IgD-negative memory B cell (primary cell): ENCODE results near the gene MICALL2. TPM values are rescaled to one million over a fixed set of nuclear protein-coding genes. Genes with fewer than 3 reads are reported as not detected.

Experiments used
- H3K27ac Mint-ChIP-seq, 3 donors: one replicate each; pipeline ENCODE4 v1.8.0; 2020 to 2022; ENCODE audit warnings: mild to moderate bottlenecking in 3 of 3, mixed read lengths in 3 of 3, moderate library complexity in 1 of 3
- H3K27me3 Mint-ChIP-seq: one replicate; pipeline ENCODE4 v1.8.0; 2021; ENCODE audit warnings: mixed read lengths
- H3K36me3 Mint-ChIP-seq: one replicate; pipeline ENCODE4 v1.8.0; 2020; ENCODE audit warnings: mild to moderate bottlenecking, mixed read lengths
- H3K4me1 Mint-ChIP-seq, 3 donors: one replicate each; pipeline ENCODE4 v1.8.0; 2020 to 2022; ENCODE audit warnings: mixed read lengths in 3 of 3, mild to moderate bottlenecking in 1 of 3
- H3K4me3 Mint-ChIP-seq, 4 donors: one replicate each; pipeline ENCODE4 v1.8.0; 2020 to 2022; ENCODE audit warnings: mild to moderate bottlenecking in 4 of 4, mixed read lengths in 4 of 4, moderate library complexity in 3 of 4
- H3K9me3 Mint-ChIP-seq, 3 donors: one replicate each; pipeline ENCODE4 v1.8.0; 2020 to 2021; ENCODE audit warnings: mixed read lengths in 3 of 3, mild to moderate bottlenecking in 1 of 3
- polyA plus RNA-seq: library from polyadenylated mRNA; unstranded; fragments of 300-500 nt; fragmentation: Illumina TruSeq; gene quantifications from one replicate; pipeline ENCODE4 v1.2.3, GENCODE V29; 2021

MICALL2 gene
- not detected for polyA plus RNA-seq

DNA sequence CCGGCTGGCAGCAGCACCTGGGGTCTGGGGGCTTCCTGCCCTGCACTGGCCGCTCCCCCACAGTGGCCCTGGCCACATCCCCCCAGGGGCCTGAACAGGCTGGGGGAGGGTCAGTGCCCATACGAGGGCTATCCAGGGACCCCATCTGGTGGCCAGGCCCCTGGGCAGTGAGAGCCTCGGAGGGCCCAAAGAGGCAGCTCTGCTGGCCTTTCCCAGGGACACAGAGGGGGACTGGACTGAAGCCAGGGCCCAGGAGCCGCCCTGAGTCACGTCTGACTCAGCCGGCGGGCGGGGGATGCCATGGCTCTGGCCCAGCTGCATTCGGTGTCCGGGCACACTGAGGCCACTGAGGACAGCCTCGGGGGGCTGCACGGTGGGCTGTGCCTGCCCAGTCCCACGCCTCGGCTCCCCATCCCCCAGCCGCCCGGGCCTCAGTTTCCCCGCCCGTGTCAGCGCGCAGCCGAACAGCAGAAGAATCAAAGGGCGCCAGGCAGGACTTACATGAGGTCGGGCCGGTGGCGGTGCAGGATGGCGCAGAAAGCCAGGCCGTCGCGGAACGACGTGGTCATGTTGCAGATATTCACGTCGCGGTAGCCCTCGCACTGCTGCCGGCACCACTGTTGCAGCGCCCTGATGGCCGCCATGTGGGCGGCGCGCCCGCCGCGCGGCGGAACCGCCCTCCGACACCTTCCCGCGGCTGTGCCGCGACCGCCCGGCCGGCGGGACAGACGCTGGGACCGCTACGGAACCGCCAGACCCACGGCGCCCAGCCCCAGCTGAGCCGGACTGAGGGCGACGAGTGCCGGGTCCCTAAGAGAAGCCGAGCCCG, at the start of gene MICALL2:
Gene MICALL2, minus strand, starts transcription at position 788 of the 829 bp plus-strand sequence. Its CDS starts 144 bp downstream, at position 644.
- Mint-ChIP-seq H3K4me1 (peaks cover 0 to 9% (median 8%) of the 10 kb centered on the region in 3 donors), H3K27me3 (no peaks in the 10 kb centered on the region), H3K4me3 (peak within 1 kb of the TSS; percentile 32 to 83 (median 75)), H3K27ac (no peak within 1 kb of the TSS), H3K9me3 (no peaks in the 10 kb centered on the region), H3K36me3 (no peaks in the 10 kb centered on the region)

DNA sequence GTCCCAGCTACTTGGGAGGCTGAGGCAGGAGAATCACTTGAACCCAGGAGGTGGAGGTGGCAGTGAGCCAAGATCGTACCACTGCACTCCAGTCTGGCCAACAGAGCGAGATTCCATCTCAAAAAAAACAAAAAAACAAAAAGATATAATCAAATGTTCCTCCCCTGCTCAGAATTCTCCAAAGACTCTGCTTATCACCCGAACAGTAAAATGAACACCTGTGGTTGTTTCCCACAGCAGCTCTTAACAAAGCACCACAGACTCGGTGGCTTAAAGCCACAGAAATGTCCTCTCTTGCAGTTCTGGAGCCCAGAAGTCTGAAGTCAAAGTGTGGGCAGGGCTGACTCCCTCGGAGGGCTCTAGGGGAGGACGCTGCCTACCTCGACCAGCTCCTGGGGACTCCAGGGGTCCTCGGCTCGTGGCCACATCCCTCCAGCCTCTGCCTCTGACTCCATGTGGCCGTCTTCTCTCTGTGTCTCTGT, 49.0 kb upstream of the MICALL2 start:
- H3K27ac Mint-ChIP-seq: peak overlapping the region in 1 of 3 donors; percentile 79
- H3K4me1 Mint-ChIP-seq: peaks cover 10 to 21% (median 16%) of the 10 kb centered on the region in 3 donors
- peak overlapping the region in 1 of 4 donors; percentile 76 for H3K4me3 Mint-ChIP-seq
- no peaks in the 10 kb centered on the region for H3K36me3 Mint-ChIP-seq
- H3K27me3 Mint-ChIP-seq: peaks cover 13% of the 10 kb centered on the region
- H3K9me3 Mint-ChIP-seq: no peaks in the 10 kb centered on the region

DNA sequence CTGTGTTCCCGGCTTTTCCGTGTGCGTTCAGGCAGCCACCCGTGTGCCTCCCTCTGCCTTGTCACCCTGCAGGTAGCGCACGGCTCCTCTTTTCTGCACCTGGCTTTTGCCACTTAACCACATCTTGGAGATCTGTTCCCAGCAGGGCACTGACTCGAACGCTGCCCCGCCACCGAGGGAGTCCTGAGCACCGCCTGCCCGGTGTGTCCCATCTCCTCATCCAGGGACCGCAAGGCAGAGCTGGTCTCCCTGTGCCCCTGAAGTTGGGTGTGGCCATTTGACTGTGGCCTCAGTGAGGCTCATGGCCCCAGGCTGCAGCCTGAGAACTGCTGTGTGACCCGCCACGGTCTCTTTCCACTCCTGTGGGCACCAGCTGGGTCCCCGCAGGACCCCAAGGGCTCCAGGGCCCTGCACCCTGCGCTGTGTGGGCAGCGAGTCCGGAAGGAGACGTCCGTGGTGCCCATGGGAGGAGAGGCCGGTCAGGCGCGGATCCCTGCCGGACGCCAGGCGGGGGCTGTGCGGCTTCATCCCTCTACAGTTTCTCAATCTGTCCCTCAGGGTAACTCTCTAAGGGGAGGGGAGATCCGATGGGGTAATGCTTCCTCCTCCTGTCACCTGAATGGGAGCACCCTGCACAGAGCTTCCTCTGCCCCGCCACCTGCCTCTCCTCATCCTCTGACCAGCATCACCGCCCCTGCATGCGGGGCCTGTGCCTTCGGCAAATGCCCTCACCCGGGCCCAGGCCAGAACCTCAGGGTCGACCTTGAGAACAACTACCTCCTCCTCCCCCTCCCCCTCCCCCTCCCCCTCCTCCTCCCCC, 46.7 kb upstream of the MICALL2 start:
- Mint-ChIP-seq H3K4me1 (peaks cover 16 to 27% (median 23%) of the 10 kb centered on the region in 3 donors), H3K9me3 (no peaks in the 10 kb centered on the region)

DNA sequence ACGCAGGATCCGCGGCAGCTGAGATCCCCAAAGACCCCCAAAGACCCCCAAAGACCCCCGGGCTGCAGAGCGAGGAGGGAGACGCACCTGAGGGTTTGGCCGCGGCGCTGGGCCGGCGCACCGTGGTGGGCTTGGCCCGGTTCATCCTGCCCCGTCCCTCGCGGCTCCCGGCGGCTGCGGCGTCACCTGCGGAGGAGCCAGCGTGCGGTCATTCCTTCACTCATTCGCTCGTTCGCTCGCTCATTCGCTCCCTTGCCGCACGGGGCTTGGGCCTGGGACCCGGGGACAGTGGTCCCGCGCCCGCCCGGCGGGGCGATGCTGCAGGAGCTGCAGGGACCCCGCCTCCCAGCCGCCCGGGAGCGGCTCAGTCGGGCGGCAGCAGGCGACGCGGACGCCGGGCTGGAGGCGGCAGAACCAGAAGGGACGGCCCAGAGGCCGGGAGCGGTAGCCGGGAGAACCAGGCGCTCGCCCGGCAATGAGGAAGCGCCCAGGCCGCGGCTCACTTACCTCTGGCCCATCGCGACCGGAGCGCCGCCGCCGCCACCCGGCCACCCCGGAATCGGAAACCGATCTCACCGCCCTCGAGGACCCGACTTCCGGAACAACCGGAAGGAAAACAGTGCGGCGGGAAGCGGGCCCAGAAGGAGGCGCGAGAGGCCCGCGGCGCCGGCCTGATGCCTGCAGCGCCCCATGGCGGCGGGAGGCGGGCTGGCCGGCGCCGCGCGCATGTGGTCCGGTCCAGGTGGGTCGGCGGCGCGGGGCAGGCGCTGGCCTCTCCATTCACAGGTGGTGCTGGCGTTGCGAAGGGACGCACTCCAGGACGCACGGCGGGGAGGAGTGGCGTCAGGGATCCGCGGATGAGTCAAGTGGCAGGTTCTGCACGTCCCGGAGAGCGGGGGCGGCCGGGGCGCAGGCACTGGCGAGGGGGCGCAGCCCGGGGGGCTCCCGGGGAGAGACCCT, 44.8 kb upstream of the MICALL2 start, which contains the start of gene INTS1:
Gene INTS1, minus strand, starts transcription at position 574 of the 960 bp plus-strand sequence. Its CDS starts 429 bp downstream, at position 145.
- H3K27me3 Mint-ChIP-seq: peaks cover 9% of the 10 kb centered on the region
- no peaks in the 10 kb centered on the region for H3K9me3 Mint-ChIP-seq
- no peaks in the 10 kb centered on the region for H3K36me3 Mint-ChIP-seq
- H3K27ac Mint-ChIP-seq: peak within 1 kb of the TSS; percentile 53 to 86 (median 55)
- H3K4me1 Mint-ChIP-seq: peaks cover 16 to 29% (median 21%) of the 10 kb centered on the region in 3 donors
- peak within 1 kb of the TSS; percentile 87 to 93 (median 92) for H3K4me3 Mint-ChIP-seq

More for the DNA sequence above, 46.7 kb upstream of the MICALL2 start:
- Mint-ChIP-seq H3K27ac (peak overlapping the region in 2 of 3 donors; percentile 80 to 86), H3K36me3 (no peaks in the 10 kb centered on the region), H3K4me3 (peak overlapping the region; percentile 73 to 87 (median 84)), H3K27me3 (peaks cover 9% of the 10 kb centered on the region)

DNA sequence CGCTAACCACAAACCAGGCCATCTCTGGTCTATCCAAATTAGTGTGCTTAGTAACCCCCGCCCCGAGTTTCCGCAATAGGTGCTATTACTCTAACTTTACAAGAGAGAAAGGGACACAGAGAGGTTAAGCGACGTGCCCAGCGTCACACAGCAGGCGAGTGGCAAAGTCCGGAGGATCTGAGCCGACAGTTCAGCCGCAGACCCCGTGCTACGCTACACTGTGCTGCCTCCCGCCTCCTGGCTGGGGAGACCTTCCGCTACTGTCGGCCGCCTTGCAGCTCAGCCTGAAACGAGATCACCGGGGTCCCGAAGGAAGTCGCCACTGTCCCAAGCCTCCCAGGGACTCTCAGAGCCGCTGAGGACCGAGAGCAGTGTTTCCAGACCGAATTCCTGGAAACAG, 44.1 kb upstream of the MICALL2 start:
- Mint-ChIP-seq H3K27ac (peak overlapping the region in 1 of 3 donors; percentile 55), H3K4me3 (peak overlapping the region; percentile 82 to 92 (median 90)), H3K4me1 (peaks cover 16 to 29% (median 21%) of the 10 kb centered on the region in 3 donors), H3K36me3 (no peaks in the 10 kb centered on the region), H3K9me3 (no peaks in the 10 kb centered on the region), H3K27me3 (peaks cover 5% of the 10 kb centered on the region)

GRCh38 chr7:1502845-1503244, 43.6 kb upstream of the MICALL2 start:
- H3K27me3 Mint-ChIP-seq: peaks cover 4% of the 10 kb centered on the region
- peak overlapping the region in 2 of 3 donors; percentile 55 to 75 for H3K27ac Mint-ChIP-seq
- peak overlapping the region; percentile 82 to 92 (median 90) for H3K4me3 Mint-ChIP-seq
- peaks cover 16 to 29% (median 19%) of the 10 kb centered on the region in 3 donors for H3K4me1 Mint-ChIP-seq
- H3K9me3 Mint-ChIP-seq: no peaks in the 10 kb centered on the region
- no peaks in the 10 kb centered on the region for H3K36me3 Mint-ChIP-seq

DNA sequence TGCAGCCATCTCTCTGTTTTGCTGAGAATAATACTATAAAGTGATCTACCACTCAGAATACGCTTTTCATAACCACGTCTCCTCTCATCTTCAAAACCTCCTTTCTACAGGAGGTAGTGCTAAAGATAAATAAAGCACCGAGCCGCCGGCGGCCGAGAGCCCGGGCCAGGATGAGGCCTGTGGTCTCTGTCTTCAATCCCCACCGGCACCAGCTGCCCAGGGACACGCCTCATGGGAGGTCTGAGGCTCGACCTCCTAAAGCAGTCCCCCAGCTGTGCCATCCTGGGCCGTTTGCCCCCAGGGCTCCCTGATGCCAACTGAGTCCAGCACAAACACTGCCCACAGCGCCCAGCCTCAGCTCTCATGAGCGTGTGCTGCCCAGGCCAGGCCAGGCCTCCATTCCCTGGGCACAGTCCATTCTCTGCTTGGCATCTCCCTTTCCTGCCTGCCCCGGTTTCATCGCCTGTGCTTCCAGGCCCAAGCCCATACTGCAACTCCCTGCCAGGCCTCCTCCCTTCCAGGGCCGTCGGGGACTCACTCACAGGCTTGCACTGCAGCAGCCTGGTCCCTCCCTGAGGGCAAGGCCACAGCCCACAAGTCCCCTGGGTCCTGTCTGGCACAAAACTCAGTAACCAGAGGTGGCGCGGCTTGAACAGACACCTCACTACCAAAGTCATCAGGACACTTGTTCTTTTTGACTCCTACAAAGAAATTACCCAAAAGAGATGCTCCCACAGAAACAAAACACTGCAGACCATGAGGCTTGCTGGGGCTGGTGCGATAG, 42.4 kb upstream of the MICALL2 start:
- Mint-ChIP-seq H3K4me1 (peaks cover 16 to 26% (median 16%) of the 10 kb centered on the region in 3 donors), H3K36me3 (no peaks in the 10 kb centered on the region), H3K9me3 (no peaks in the 10 kb centered on the region), H3K27ac (peak overlapping the region in 1 of 3 donors; percentile 75), H3K4me3 (peak overlapping the region in 3 of 4 donors; percentile 80 to 90 (median 82)), H3K27me3 (peaks cover under 1% of the 10 kb centered on the region)

GRCh38 chr7:1500064-1500807, 41.0 kb upstream of the MICALL2 start:
- no peaks in the 10 kb centered on the region for H3K27me3 Mint-ChIP-seq
- H3K4me1 Mint-ChIP-seq: peaks cover 11 to 20% (median 16%) of the 10 kb centered on the region in 3 donors
- H3K27ac Mint-ChIP-seq: peak overlapping the region in 1 of 3 donors; percentile 59
- peak overlapping the region in 1 of 4 donors; percentile 38 for H3K4me3 Mint-ChIP-seq
- no peaks in the 10 kb centered on the region for H3K9me3 Mint-ChIP-seq
- no peaks in the 10 kb centered on the region for H3K36me3 Mint-ChIP-seq

DNA sequence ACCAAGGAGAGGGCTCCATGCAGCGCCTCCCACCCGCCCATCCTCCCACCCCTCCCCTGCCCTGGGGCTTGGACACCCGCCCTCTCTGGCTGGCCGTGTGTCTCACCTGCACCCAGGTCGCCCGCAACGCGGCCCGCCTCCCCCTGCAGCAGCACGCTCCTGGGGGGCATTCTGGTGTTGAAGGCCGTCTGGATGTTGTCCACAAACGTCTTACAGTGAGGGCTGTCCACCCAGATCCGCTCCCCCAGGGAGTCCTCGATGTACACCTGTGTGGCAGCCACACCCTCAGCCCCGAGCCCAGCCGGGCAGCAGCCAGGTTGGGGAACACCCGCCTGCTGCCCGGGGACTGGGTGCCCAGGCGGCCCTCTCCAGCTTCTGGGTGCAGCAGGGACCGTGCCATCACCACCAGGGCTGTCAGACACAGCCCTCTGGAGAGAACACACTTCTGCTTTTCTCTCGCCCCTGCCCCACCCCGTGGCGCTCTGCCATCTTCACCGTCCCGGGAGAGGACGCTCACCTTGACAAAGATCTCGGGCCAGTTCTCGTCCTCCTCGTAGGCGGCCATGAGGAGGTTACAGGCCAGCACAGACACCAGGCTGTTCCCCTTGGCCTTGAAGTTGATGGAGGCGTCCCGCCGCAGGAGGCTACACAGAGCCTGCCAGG, 40.2 kb upstream of the MICALL2 start:
- H3K9me3 Mint-ChIP-seq: no peaks in the 10 kb centered on the region
- H3K4me3 Mint-ChIP-seq: peak overlapping the region in 2 of 4 donors; percentile 20 to 25
- H3K36me3 Mint-ChIP-seq: no peaks in the 10 kb centered on the region
- H3K27ac Mint-ChIP-seq: peak overlapping the region in 1 of 3 donors; percentile 59
- H3K27me3 Mint-ChIP-seq: no peaks in the 10 kb centered on the region
- peaks cover 11 to 20% (median 16%) of the 10 kb centered on the region in 3 donors for H3K4me1 Mint-ChIP-seq

DNA sequence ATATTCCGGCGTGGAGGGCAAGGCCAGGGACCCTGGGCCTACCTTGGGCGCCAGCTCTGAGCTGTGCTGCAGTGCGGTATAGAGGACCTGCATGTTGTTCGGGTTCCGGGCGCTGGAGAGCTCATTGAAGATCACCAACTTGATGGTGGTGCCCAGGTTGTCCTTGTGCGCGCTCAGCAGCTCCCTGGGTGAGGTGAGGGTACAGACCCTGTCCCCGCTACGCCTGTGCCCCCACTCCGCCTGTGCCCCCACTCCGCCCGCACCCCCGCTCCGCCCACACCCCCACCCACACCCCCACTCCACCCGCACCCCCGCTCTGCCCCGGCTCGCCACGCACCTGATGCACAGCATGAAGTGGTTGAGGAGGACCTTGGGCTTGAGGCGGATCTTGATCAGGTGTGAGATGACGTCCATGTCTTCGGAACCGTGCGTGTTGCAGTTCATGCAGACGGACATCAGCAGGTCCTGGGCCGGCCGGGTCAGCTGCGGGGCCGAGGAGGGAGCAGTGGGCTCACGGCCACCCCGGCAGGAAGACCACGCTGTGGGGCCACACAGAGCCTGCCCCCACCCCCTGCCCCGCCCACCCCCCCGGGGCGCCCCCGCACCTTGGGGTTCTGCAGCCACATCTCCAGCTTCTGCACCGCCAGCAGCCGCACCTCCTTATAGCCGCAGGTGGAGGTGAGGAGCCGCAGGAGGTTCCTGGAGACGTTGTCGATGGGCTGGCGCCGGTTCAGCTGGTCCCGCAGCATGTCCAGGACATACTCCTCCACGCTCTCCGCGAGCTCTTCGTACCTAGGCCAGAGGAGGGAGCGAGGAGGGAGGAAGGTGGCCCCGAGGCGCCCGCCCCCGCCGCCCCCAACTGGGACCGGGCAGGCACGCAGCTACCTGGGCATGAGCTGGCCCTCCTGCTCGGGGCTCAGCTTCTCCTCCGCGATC, 39.4 kb upstream of the MICALL2 start:
- Mint-ChIP-seq H3K27ac (no peak overlapping the region), H3K4me3 (no peak overlapping the region), H3K9me3 (no peaks in the 10 kb centered on the region), H3K36me3 (no peaks in the 10 kb centered on the region), H3K4me1 (peaks cover 11 to 19% (median 13%) of the 10 kb centered on the region in 3 donors), H3K27me3 (no peaks in the 10 kb centered on the region)

DNA sequence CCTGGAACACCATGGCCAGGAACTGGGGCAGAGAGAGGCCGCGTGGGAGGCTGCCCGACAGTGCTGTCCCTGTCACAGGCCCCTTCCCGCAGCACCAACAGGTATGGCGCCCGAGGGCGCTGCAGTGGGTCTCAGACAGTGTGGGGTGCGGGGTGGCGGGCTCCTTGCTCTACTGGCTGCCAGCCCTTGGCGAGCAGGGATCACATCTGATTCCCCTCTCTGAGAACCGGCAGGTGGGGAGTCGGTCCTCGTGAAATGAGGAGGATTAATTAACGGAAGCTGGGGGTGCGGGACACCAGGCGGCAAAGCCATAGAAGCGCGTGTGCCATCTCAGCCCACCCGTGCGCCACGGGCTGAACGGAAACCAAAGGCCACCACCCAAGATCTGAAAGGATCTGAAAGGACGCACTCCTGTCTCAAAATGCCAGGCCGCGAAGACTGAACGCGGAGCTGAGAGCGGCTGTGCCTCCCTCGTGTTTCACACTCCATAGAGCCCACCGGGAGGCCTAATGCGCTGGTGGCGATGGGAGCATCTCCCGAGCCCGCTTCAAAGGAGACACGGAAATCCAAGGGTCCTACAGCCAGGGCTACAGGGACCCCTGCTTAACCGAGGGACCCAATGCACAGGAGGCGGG, 38.1 kb upstream of the MICALL2 start:
- Mint-ChIP-seq H3K4me3 (no peak overlapping the region), H3K9me3 (no peaks in the 10 kb centered on the region), H3K27me3 (no peaks in the 10 kb centered on the region), H3K4me1 (peaks cover 7 to 11% (median 7%) of the 10 kb centered on the region in 3 donors), H3K27ac (no peak overlapping the region), H3K36me3 (peaks cover 1% of the 10 kb centered on the region)
